NAMALWA (cell line): ENCODE data around the gene NUDT8.
A peak's percentile ranks its signal among the peaks of the same experiment; 100 is the strongest.
"Not testable (repeated sequence)": the region's sequence is repeated elsewhere in the genome, so short reads cannot be mapped to it uniquely, and the experiment has no call there.

Experiments
- DNase-seq: peaks from one replicate; pipeline ENCODE4 v3.0.0-alpha.2; 2015; ENCODE audit warnings: low spot score

NUDT8 gene

GRCh38 chr11:67588899-67589415 lies 40.8 kb downstream of the NUDT8 start:
- DNase-seq = not testable (repeated sequence)

- DNase-seq = no peak
Observed at GRCh38 chr11:67588136-67588503, 41.6 kb downstream of the NUDT8 start.

- no peak for DNase-seq
Observed at GRCh38 chr11:67586568-67587250, 43.0 kb downstream of the NUDT8 start.

- DNase-seq = no peak
Observed at GRCh38 chr11:67585911-67586310, 43.8 kb downstream of the NUDT8 start.

- no peak for DNase-seq
Observed at GRCh38 chr11:67584881-67585873, 44.6 kb downstream of the NUDT8 start.

GRCh38 chr11:67584205-67584880 lies 45.4 kb downstream of the NUDT8 start:
- DNase-seq = no peak

- peak; percentile 86 for DNase-seq
Observed at GRCh38 chr11:67583247-67584204, 46.2 kb downstream of the NUDT8 start, which contains the start of gene GSTP1. TSS of gene GSTP1 (plus strand) at chr11:67583812. CDS start at chr11:67583844, 32 bp downstream.

- DNase-seq = no peak
Observed at GRCh38 chr11:67582011-67582410, 47.7 kb downstream of the NUDT8 start.

GRCh38 chr11:67581469-67581868 lies 48.3 kb downstream of the NUDT8 start:
- no peak for DNase-seq

GRCh38 chr11:67577951-67578350 lies 51.8 kb downstream of the NUDT8 start:
- DNase-seq = no peak
